Esophagus muscularis mucosa (tissue), 4 donors: ENCODE results near the gene TPSG1.

Source experiments
- EP300 ChIP-seq: sonication (generic); formaldehyde crosslinking; IDR thresholded peaks from one replicate; pipeline ENCODE4 v1.6.1; 2017; ENCODE audit warnings: antibody characterized with exemption
- POLR2A ChIP-seq: fragments of 450-650 bp; IDR thresholded peaks from one replicate; pipeline ENCODE4 v1.6.1; 2017; ENCODE audit warnings: antibody characterized with exemption, moderate library complexity, mild to moderate bottlenecking, low read depth
- POLR2AphosphoS5 ChIP-seq, 2 donors: sonication (generic); formaldehyde crosslinking; IDR thresholded peaks; one replicate each; pipeline ENCODE4 v1.6.1; 2017; ENCODE audit warnings: antibody characterized with exemption in 2 of 2
- TF ChIP-seq, protein P1 (sequence below), 3 experiments: fragments of 200-600 bp in 2 of 3; fragments of 450-650 bp in 1 of 3; sonication (generic) in 2 of 3; IDR thresholded peaks; one replicate each; pipeline ENCODE4 v1.5.1; 2017 to 2019; ENCODE audit warnings: antibody characterized with exemption in 3 of 3, mild to moderate bottlenecking in 2 of 3, moderate library complexity in 1 of 3

DNA sequence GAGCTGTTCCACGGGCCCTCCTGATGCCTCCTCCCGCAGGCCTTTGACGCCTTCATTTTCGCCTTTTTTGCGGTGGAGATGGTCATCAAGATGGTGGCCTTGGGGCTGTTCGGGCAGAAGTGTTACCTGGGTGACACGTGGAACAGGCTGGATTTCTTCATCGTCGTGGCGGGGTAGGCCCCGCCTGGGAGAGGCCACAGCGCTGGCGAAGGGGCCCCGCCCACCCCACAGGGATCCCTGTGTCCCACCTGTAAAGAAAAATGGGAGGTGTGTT is 29.7 kb downstream of the TPSG1 start:
- TF ChIP-seq, protein P1, sequence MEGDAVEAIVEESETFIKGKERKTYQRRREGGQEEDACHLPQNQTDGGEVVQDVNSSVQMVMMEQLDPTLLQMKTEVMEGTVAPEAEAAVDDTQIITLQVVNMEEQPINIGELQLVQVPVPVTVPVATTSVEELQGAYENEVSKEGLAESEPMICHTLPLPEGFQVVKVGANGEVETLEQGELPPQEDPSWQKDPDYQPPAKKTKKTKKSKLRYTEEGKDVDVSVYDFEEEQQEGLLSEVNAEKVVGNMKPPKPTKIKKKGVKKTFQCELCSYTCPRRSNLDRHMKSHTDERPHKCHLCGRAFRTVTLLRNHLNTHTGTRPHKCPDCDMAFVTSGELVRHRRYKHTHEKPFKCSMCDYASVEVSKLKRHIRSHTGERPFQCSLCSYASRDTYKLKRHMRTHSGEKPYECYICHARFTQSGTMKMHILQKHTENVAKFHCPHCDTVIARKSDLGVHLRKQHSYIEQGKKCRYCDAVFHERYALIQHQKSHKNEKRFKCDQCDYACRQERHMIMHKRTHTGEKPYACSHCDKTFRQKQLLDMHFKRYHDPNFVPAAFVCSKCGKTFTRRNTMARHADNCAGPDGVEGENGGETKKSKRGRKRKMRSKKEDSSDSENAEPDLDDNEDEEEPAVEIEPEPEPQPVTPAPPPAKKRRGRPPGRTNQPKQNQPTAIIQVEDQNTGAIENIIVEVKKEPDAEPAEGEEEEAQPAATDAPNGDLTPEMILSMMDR (IDR thresholded peaks at IDR 0.05): no peak
- TF ChIP-seq POLR2AphosphoS5 (IDR thresholded peaks at IDR 0.05): no peak
- no peak for TF ChIP-seq POLR2A
- no peak for TF ChIP-seq EP300
